Panc1 (cell line): Measurements from ENCODE around the gene MIS18A. TPM values are rescaled to one million over a fixed set of nuclear protein-coding genes. Genes with fewer than 3 reads are reported as not detected.

ENCODE experiments used
- ATAC-seq: fragments of 200-7000 bp; cut with Tn5 transposase; 2 replicates; pipeline ENCODE4 v1.9.1; 2020; ENCODE audit warnings: mild to moderate bottlenecking, moderate library complexity
- BruUV-seq: library from RNA; stranded (reverse); fragments of 400-500 nt; replicated peaks from 2 replicates; lab custom pipeline; 2021; lab: Mats Ljungman, UMichigan
- CTCF ChIA-PET: fragments of 300-600 bp; sonication (Branson Sonifier 250); formaldehyde crosslinking; loops from one replicate; lab custom pipeline; 2022; ENCODE audit warnings: antibody characterized with exemption; lab: Charles Lee
- POLR2A ChIA-PET: fragments of 300-600 bp; sonication (Branson Sonifier 250); formaldehyde crosslinking; loops from one replicate; lab custom pipeline; 2022; ENCODE audit warnings: antibody characterized with exemption; lab: Charles Lee
- DNase-seq: peaks from one replicate; pipeline ENCODE4 v3.0.0-alpha.2; 2010; ENCODE audit warnings: low read depth, low spot score
- H3K27ac ChIP-seq: 2 replicates; pipeline ENCODE4 v1.5.1; 2011; ENCODE audit warnings: mild to moderate bottlenecking, low read length, inconsistent platforms
- H3K27me3 ChIP-seq: fragments of 200-500 bp; sonication (Bioruptor generic); 2 replicates; pipeline ENCODE4 v1.6.0; 2014; ENCODE audit warnings: low read length, inconsistent platforms; ENCODE audit not compliant: control insufficient read depth, insufficient read depth
- H3K36me3 ChIP-seq: fragments of 200-500 bp; sonication (Bioruptor generic); 2 replicates; pipeline ENCODE4 v1.5.1; 2014; ENCODE audit warnings: inconsistent platforms, mild to moderate bottlenecking, low read length, moderate library complexity; ENCODE audit not compliant: control insufficient read depth, insufficient read depth
- H3K4me1 ChIP-seq: 2 replicates; pipeline ENCODE4 v1.5.1; 2011; ENCODE audit warnings: inconsistent platforms, mild to moderate bottlenecking, low read length, moderate library complexity; ENCODE audit not compliant: control insufficient read depth, insufficient read depth
- H3K4me3 ChIP-seq, 2 experiments: 2 replicates each; pipeline ENCODE4 v1.5.1; 2011 to 2012; ENCODE audit warnings: low read depth in 2 of 2, low read length in 2 of 2, mild to moderate bottlenecking in 2 of 2, inconsistent platforms in 1 of 2, moderate library complexity in 1 of 2
- H3K9me3 ChIP-seq: fragments of 200-500 bp; sonication (Bioruptor generic); 2 replicates; pipeline ENCODE4 v1.5.1; 2014; ENCODE audit warnings: low read depth, mild to moderate bottlenecking, inconsistent platforms, low read length, moderate library complexity; ENCODE audit not compliant: control insufficient read depth, insufficient read depth
- POLR2AphosphoS5 ChIP-seq: IDR thresholded peaks from 2 replicates; pipeline ENCODE4 v1.6.1; 2012; ENCODE audit warnings: mild to moderate bottlenecking, low read depth, low read length, moderate library complexity
- SIN3A ChIP-seq: IDR thresholded peaks from 2 replicates; pipeline ENCODE4 v1.6.1; 2012; ENCODE audit warnings: low read depth, mild to moderate bottlenecking, low read length, moderate library complexity, borderline replicate concordance; ENCODE audit not compliant: insufficient read depth
- TCF7L2 ChIP-seq: IDR thresholded peaks from 2 replicates; pipeline ENCODE4 v1.6.1; 2011; ENCODE audit warnings: mild to moderate bottlenecking, low read depth, low read length, inconsistent platforms
- in situ Hi-C: cut with HindIII; loops from 2 replicates; pipeline ENCODE4 v1.10.0; 2016; ENCODE audit warnings: low sequenced_read_pairs, low pct_unique_long_range_greater_than_20kb
- intact Hi-C: fragments of 100-400 bp; cut with micrococcal nuclease; formaldehyde crosslinking; loops from one replicate; pipeline ENCODE4 v1.10.0; 2022; ENCODE audit not compliant: unreplicated experiment
- total RNA-seq: library from RNA; stranded (reverse); gene quantifications from one replicate; pipeline ENCODE4 v1.2.1, GENCODE V29; 2021; ENCODE audit not compliant: unreplicated experiment
- TF ChIP-seq, protein P1 (sequence below): fragments of 450-650 bp; IDR thresholded peaks from 2 replicates; pipeline ENCODE4 v1.5.1; 2017; ENCODE audit warnings: mild to moderate bottlenecking
- TF ChIP-seq, protein P2 (sequence below), 2 experiments: IDR thresholded peaks; 2 replicates each; pipeline ENCODE4 v1.6.1; 2011 to 2012; ENCODE audit warnings: low read depth in 2 of 2, control low read depth in 1 of 2, low read length in 1 of 2, mild to moderate bottlenecking in 1 of 2, moderate library complexity in 1 of 2; ENCODE audit not compliant: insufficient read depth in 1 of 2

The MIS18A gene
- total RNA-seq, 1 experiment from 2014 or later: 16.3 TPM

DNA sequence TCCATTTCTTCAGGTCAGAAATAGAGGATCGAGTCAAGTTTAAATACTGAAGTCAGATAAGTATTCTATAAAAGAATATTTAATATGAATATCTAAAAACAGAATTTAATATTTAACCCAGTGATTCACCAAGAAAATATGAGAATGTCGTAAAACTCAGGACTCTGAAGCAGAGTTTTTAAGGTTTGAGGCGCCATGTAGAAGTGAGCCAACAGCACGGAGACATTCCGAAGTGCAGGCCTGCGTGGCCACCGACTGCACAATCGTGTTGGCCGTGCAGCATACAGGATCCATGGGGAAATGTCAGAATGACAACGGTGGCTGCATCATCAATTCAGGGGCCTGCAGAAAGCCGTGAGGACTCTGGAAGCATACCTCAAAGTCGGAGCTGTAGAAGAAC, 43.3 kb upstream of the MIS18A start:
- no peaks in the 10 kb centered on the region for H3K4me1 ChIP-seq
- no peaks in the 10 kb centered on the region for H3K27me3 ChIP-seq
- CTCF ChIA-PET: no interaction called here
- ATAC-seq: no peak
- no peak overlapping the region for H3K27ac ChIP-seq
- BruUV-seq: no TSS peak
- no peak overlapping the region for H3K4me3 ChIP-seq
- TF ChIP-seq, protein P1, sequence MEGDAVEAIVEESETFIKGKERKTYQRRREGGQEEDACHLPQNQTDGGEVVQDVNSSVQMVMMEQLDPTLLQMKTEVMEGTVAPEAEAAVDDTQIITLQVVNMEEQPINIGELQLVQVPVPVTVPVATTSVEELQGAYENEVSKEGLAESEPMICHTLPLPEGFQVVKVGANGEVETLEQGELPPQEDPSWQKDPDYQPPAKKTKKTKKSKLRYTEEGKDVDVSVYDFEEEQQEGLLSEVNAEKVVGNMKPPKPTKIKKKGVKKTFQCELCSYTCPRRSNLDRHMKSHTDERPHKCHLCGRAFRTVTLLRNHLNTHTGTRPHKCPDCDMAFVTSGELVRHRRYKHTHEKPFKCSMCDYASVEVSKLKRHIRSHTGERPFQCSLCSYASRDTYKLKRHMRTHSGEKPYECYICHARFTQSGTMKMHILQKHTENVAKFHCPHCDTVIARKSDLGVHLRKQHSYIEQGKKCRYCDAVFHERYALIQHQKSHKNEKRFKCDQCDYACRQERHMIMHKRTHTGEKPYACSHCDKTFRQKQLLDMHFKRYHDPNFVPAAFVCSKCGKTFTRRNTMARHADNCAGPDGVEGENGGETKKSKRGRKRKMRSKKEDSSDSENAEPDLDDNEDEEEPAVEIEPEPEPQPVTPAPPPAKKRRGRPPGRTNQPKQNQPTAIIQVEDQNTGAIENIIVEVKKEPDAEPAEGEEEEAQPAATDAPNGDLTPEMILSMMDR: no peak
- TF ChIP-seq TCF7L2 (no peak), POLR2AphosphoS5 (no peak)
- H3K36me3 ChIP-seq: peaks cover 9% of the 10 kb centered on the region
- in situ Hi-C loops: no loop called here
- intact Hi-C loops: no loop called here
- POLR2A ChIA-PET: no interaction called here
- no peaks in the 10 kb centered on the region for H3K9me3 ChIP-seq
- no peak for DNase-seq

DNA sequence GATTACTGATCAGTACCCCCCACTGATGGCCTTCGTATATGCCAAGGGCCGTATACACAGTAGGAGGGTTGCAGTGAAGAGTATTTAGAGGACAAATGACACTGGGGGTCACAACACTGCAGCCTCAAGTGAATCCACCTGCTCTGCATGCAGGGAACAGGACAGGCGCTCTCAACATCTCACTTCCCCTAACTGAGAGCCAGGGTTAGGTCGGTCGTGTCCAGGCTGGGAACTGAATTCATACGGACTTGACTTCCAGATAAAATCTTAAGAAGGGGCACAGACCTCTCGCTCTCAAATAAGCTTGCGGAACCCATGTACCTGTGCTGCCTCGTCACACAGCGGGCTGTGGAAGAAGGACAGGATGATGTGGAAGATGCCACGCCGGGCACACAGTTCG, 42.6 kb upstream of the MIS18A start:
- DNase-seq (no peak), ATAC-seq (no peak)
- POLR2A ChIA-PET: no interaction called here
- Histone ChIP-seq H3K36me3 (peaks cover 9% of the 10 kb centered on the region), H3K9me3 (no peaks in the 10 kb centered on the region), H3K27ac (no peak overlapping the region), H3K27me3 (no peaks in the 10 kb centered on the region), H3K4me1 (no peaks in the 10 kb centered on the region), H3K4me3 (no peak overlapping the region)
- no TSS peak for BruUV-seq
- TF ChIP-seq, protein P2, sequence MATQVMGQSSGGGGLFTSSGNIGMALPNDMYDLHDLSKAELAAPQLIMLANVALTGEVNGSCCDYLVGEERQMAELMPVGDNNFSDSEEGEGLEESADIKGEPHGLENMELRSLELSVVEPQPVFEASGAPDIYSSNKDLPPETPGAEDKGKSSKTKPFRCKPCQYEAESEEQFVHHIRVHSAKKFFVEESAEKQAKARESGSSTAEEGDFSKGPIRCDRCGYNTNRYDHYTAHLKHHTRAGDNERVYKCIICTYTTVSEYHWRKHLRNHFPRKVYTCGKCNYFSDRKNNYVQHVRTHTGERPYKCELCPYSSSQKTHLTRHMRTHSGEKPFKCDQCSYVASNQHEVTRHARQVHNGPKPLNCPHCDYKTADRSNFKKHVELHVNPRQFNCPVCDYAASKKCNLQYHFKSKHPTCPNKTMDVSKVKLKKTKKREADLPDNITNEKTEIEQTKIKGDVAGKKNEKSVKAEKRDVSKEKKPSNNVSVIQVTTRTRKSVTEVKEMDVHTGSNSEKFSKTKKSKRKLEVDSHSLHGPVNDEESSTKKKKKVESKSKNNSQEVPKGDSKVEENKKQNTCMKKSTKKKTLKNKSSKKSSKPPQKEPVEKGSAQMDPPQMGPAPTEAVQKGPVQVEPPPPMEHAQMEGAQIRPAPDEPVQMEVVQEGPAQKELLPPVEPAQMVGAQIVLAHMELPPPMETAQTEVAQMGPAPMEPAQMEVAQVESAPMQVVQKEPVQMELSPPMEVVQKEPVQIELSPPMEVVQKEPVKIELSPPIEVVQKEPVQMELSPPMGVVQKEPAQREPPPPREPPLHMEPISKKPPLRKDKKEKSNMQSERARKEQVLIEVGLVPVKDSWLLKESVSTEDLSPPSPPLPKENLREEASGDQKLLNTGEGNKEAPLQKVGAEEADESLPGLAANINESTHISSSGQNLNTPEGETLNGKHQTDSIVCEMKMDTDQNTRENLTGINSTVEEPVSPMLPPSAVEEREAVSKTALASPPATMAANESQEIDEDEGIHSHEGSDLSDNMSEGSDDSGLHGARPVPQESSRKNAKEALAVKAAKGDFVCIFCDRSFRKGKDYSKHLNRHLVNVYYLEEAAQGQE (IDR thresholded peaks at IDR 0.05; ENCODE audit: insufficient read depth in 1 of 2, low read depth in 2 of 2, low read length in 1 of 2): no peak
- TF ChIP-seq, protein P1: no peak
- TF ChIP-seq POLR2AphosphoS5 (no peak), SIN3A (no peak), TCF7L2 (no peak)
- in situ Hi-C loops: no loop called here
- CTCF ChIA-PET: no interaction called here
- intact Hi-C loops: no loop called here
